Glutamatergic neuron (in vitro differentiated cells): ENCODE results near the gene FRMD1. TPM values are rescaled to one million over a fixed set of nuclear protein-coding genes. Genes with fewer than 3 reads are reported as not detected.

Experiments used
- DNase-seq: peaks from one replicate; pipeline ENCODE4 v3.0.0; 2022
- H3K27ac Mint-ChIP-seq: one replicate; pipeline ENCODE4 v1.8.0; 2020; ENCODE audit warnings: mild to moderate bottlenecking, mixed read lengths, inconsistent platforms; ENCODE audit not compliant: unreplicated experiment
- H3K27me3 Mint-ChIP-seq: one replicate; pipeline ENCODE4 v1.8.0; 2020; ENCODE audit warnings: mild to moderate bottlenecking, moderate library complexity, mixed read lengths, inconsistent platforms; ENCODE audit not compliant: unreplicated experiment
- H3K36me3 Mint-ChIP-seq: one replicate; pipeline ENCODE4 v1.8.0; 2020; ENCODE audit warnings: mild to moderate bottlenecking, mixed read lengths, inconsistent platforms; ENCODE audit not compliant: unreplicated experiment
- H3K4me1 Mint-ChIP-seq: one replicate; pipeline ENCODE4 v1.8.0; 2020; ENCODE audit warnings: mild to moderate bottlenecking, low read depth, mixed read lengths, inconsistent platforms; ENCODE audit not compliant: unreplicated experiment
- H3K4me3 Mint-ChIP-seq: one replicate; pipeline ENCODE4 v1.8.0; 2020; ENCODE audit warnings: mild to moderate bottlenecking, mixed read lengths, inconsistent platforms; ENCODE audit not compliant: unreplicated experiment
- H3K9me3 Mint-ChIP-seq: one replicate; pipeline ENCODE4 v1.8.0; 2020; ENCODE audit warnings: mild to moderate bottlenecking, moderate library complexity, mixed read lengths, inconsistent platforms; ENCODE audit not compliant: unreplicated experiment
- total RNA-seq: library from RNA; stranded (reverse); fragmentation: NEBNext Ultra II Directional; extraction: Animal tissue kit (Norgen Biotek cat#: 25700); gene quantifications from one replicate; pipeline ENCODE4 v1.2.1, GENCODE V29; 2021; ENCODE audit not compliant: unreplicated experiment
- TF ChIP-seq, protein P1 (sequence below): fragments of 200-600 bp; sonication (generic); IDR thresholded peaks from one replicate; pipeline ENCODE4 v1.5.0; 2021; ENCODE audit not compliant: partially characterized antibody, unreplicated experiment

FRMD1 gene
- total RNA-seq, 1 donor from 2014 or later: not detected

GRCh38 chr6:168007592-168008338 is 71.2 kb downstream of the FRMD1 start:
- H3K9me3 Mint-ChIP-seq: peaks cover 7% of the 10 kb centered on the region
- DNase-seq: no peak
- no peaks in the 10 kb centered on the region for H3K4me1 Mint-ChIP-seq
- peaks cover 43% of the 10 kb centered on the region for H3K36me3 Mint-ChIP-seq
- TF ChIP-seq, protein P1, sequence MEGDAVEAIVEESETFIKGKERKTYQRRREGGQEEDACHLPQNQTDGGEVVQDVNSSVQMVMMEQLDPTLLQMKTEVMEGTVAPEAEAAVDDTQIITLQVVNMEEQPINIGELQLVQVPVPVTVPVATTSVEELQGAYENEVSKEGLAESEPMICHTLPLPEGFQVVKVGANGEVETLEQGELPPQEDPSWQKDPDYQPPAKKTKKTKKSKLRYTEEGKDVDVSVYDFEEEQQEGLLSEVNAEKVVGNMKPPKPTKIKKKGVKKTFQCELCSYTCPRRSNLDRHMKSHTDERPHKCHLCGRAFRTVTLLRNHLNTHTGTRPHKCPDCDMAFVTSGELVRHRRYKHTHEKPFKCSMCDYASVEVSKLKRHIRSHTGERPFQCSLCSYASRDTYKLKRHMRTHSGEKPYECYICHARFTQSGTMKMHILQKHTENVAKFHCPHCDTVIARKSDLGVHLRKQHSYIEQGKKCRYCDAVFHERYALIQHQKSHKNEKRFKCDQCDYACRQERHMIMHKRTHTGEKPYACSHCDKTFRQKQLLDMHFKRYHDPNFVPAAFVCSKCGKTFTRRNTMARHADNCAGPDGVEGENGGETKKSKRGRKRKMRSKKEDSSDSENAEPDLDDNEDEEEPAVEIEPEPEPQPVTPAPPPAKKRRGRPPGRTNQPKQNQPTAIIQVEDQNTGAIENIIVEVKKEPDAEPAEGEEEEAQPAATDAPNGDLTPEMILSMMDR: no peak
- H3K27ac Mint-ChIP-seq: no peak overlapping the region
- no peaks in the 10 kb centered on the region for H3K27me3 Mint-ChIP-seq
- no peak overlapping the region for H3K4me3 Mint-ChIP-seq

- H3K4me3 Mint-ChIP-seq: no peak overlapping the region
- no peaks in the 10 kb centered on the region for H3K27me3 Mint-ChIP-seq
- H3K4me1 Mint-ChIP-seq: no peaks in the 10 kb centered on the region
- peaks cover 29% of the 10 kb centered on the region for H3K36me3 Mint-ChIP-seq
- no peak for DNase-seq
- TF ChIP-seq, protein P1: no peak
- H3K27ac Mint-ChIP-seq: no peak overlapping the region
- H3K9me3 Mint-ChIP-seq: peaks cover 7% of the 10 kb centered on the region
Observed at GRCh38 chr6:168005796-168006195, 73.2 kb downstream of the FRMD1 start.

GRCh38 chr6:168004945-168005344 is 74.1 kb downstream of the FRMD1 start:
- TF ChIP-seq, protein P1: no peak

GRCh38 chr6:168004023-168004422 is 75.0 kb downstream of the FRMD1 start:
- no peak overlapping the region for H3K27ac Mint-ChIP-seq
- no peaks in the 10 kb centered on the region for H3K4me1 Mint-ChIP-seq
- H3K9me3 Mint-ChIP-seq: peaks cover 7% of the 10 kb centered on the region
- no peak overlapping the region for H3K4me3 Mint-ChIP-seq
- peaks cover 22% of the 10 kb centered on the region for H3K36me3 Mint-ChIP-seq
- no peaks in the 10 kb centered on the region for H3K27me3 Mint-ChIP-seq
- TF ChIP-seq, protein P1: no peak
- DNase-seq: no peak

More at GRCh38 chr6:168004945-168005344, 74.1 kb downstream of the FRMD1 start:
- Mint-ChIP-seq H3K36me3 (peaks cover 22% of the 10 kb centered on the region), H3K4me1 (no peaks in the 10 kb centered on the region), H3K27ac (peak overlapping the region; percentile 16), H3K27me3 (no peaks in the 10 kb centered on the region), H3K4me3 (no peak overlapping the region), H3K9me3 (peaks cover 7% of the 10 kb centered on the region)
- DNase-seq: no peak

Other genes starting within 250 kb of the FRMD1 start
- not detected for gene KIF25, start 81.5 kb downstream of the FRMD1 start, total RNA-seq
- gene DACT2, start 240.6 kb upstream of the FRMD1 start, total RNA-seq: 0.22 TPM